ENCODE results near the gene COQ4. TPM values are rescaled to one million over a fixed set of nuclear protein-coding genes. Genes with fewer than 3 reads are reported as not detected.

The COQ4 gene
- total RNA-seq, 1 experiment from 2014 or later = 28.1 TPM

- ATAC-seq = no peak
- peak overlapping the region; percentile 77; the same call in 1 of the 2 replicates for H3K27ac ChIP-seq (ENCODE audit: low read length)
- no peaks in the 10 kb centered on the region for H3K9me2 ChIP-seq (replicated peaks; ENCODE audit: low read length)
- intact Hi-C loops (cut with micrococcal nuclease) = no loop called here
- H3F3A ChIP-seq (ENCODE audit: low read length, unreplicated experiment) = no peaks in the 10 kb centered on the region
- H3K9ac ChIP-seq (ENCODE audit: low read length) = peak overlapping the region; percentile 96
- H3K4me3 ChIP-seq (ENCODE audit: low read length) = peak overlapping the region; percentile 97
- no peaks in the 10 kb centered on the region for H3K27me3 ChIP-seq (ENCODE audit: low read length)
- no peak overlapping the region for H2AFZ ChIP-seq (ENCODE audit: low read length)
- H3K36me3 ChIP-seq (ENCODE audit: low read depth, low read length) = no peaks in the 10 kb centered on the region
- H3K4me1 ChIP-seq (ENCODE audit: insufficient read depth, low read length) = peaks cover 12% of the 10 kb centered on the region; the same call in 1 of the 2 replicates
- peaks cover 41% of the 10 kb centered on the region for H3K79me2 ChIP-seq (ENCODE audit: low read length)
- H3K4me2 ChIP-seq (ENCODE audit: low read length) = peak overlapping the region; percentile 90
- DNase-seq = peak; percentile 21
- BruUV-seq (replicated peaks) = no TSS peak
- TF ChIP-seq, protein P1, sequence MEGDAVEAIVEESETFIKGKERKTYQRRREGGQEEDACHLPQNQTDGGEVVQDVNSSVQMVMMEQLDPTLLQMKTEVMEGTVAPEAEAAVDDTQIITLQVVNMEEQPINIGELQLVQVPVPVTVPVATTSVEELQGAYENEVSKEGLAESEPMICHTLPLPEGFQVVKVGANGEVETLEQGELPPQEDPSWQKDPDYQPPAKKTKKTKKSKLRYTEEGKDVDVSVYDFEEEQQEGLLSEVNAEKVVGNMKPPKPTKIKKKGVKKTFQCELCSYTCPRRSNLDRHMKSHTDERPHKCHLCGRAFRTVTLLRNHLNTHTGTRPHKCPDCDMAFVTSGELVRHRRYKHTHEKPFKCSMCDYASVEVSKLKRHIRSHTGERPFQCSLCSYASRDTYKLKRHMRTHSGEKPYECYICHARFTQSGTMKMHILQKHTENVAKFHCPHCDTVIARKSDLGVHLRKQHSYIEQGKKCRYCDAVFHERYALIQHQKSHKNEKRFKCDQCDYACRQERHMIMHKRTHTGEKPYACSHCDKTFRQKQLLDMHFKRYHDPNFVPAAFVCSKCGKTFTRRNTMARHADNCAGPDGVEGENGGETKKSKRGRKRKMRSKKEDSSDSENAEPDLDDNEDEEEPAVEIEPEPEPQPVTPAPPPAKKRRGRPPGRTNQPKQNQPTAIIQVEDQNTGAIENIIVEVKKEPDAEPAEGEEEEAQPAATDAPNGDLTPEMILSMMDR (conservative IDR thresholded peaks at IDR 0.05; ENCODE audit: low read depth, low read length) = no peak
- TF ChIP-seq EZH2 (IDR thresholded peaks at IDR 0.05; ENCODE audit: low read length, unreplicated experiment) (no peak), EZH2phosphoT487 (IDR thresholded peaks at IDR 0.05; ENCODE audit: borderline replicate concordance, low read length) (no peak)
- POLR2A ChIA-PET (ENCODE audit: unreplicated experiment) = no interaction called here
- CTCF ChIA-PET = no interaction called here
- no peaks in the 10 kb centered on the region for H3K9me3 ChIP-seq (ENCODE audit: low read length)
- H4K20me1 ChIP-seq (ENCODE audit: low read length) = no peaks in the 10 kb centered on the region
These were observed 49.6 kb downstream of the COQ4 start for GRCh38 chr9:128372188-128372641.

DNA sequence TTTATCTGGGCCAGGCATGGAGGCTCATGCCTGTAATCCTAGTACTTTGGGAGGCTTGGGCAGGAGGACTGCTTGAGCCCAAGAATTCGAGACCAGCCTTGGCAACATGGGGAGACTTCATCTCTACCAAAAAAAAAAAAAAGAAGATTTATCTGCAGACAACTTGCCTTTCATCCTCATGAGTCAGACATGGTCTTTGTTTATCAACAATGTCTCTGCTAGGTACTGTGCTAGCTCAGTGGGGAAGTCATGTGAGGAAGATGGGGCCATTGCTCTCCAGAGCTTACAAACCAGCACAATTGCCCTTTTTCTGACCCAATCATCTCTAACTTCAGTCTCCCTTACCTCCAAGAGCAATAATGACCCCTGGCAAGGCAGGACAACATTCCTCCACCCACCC is 50.1 kb downstream of the COQ4 start:
- ChIA-PET CTCF (no interaction called here), POLR2A (ENCODE audit: unreplicated experiment) (no interaction called here)
- intact Hi-C loops (cut with micrococcal nuclease) = no loop called here
- H3K4me2 ChIP-seq (ENCODE audit: low read length) = peak overlapping the region; percentile 90
- H3K79me2 ChIP-seq (ENCODE audit: low read length) = peaks cover 41% of the 10 kb centered on the region
- no peaks in the 10 kb centered on the region for H3K9me2 ChIP-seq (replicated peaks; ENCODE audit: low read length)
- peaks cover 12% of the 10 kb centered on the region; the same call in 1 of the 2 replicates for H3K4me1 ChIP-seq (ENCODE audit: insufficient read depth, low read length)
- no peaks in the 10 kb centered on the region for H3K9me3 ChIP-seq (ENCODE audit: low read length)
- no TSS peak for BruUV-seq (replicated peaks)
- H3K9ac ChIP-seq (ENCODE audit: low read length) = no peak overlapping the region
- H3K4me3 ChIP-seq (ENCODE audit: low read length) = peak overlapping the region; percentile 97
- no peak overlapping the region; the same call in 1 of the 2 replicates for H3K27ac ChIP-seq (ENCODE audit: low read length)
- H3K27me3 ChIP-seq (ENCODE audit: low read length) = no peaks in the 10 kb centered on the region
- H3F3A ChIP-seq (ENCODE audit: low read length, unreplicated experiment) = no peaks in the 10 kb centered on the region
- no peaks in the 10 kb centered on the region for H4K20me1 ChIP-seq (ENCODE audit: low read length)
- TF ChIP-seq EZH2phosphoT487 (IDR thresholded peaks at IDR 0.05; ENCODE audit: borderline replicate concordance, low read length) (no peak), EZH2 (IDR thresholded peaks at IDR 0.05; ENCODE audit: low read length, unreplicated experiment) (no peak)
- TF ChIP-seq, protein P1 (conservative IDR thresholded peaks at IDR 0.05; ENCODE audit: low read depth, low read length) = no peak
- no peak overlapping the region for H2AFZ ChIP-seq (ENCODE audit: low read length)
- ATAC-seq (no peak), DNase-seq (peak; percentile 4)
- H3K36me3 ChIP-seq (ENCODE audit: low read depth, low read length) = no peaks in the 10 kb centered on the region

DNA sequence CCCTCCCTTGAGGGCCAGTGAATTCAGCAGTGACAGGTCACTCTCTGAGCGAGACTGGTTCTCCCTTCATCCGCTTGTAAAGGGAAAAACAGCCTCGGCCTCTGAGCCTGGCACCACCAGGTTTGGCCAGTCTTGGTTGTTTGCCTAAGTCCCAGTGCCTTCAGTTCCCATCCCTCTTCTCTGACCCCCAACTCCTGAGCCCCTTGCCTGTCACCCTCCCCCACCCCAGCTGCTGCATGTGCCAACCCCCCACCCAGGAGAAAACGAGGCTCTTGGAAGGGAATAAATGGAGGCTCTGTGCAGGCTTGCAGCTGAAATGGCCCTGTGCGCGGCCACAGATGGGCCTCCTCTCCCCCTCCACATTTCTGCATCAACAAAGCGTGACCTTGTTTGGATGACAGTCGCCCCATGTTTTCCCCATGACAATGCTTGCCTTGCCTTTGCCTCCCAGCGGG is 51.6 kb downstream of the COQ4 start:
- no peak for TF ChIP-seq EZH2 (IDR thresholded peaks at IDR 0.05; ENCODE audit: low read length, unreplicated experiment)
- TF ChIP-seq, protein P1 (conservative IDR thresholded peaks at IDR 0.05; ENCODE audit: low read depth, low read length) = no peak
- TF ChIP-seq EZH2phosphoT487 (IDR thresholded peaks at IDR 0.05; ENCODE audit: borderline replicate concordance, low read length) = no peak
- no peaks in the 10 kb centered on the region for H3K9me3 ChIP-seq (ENCODE audit: low read length)
- H3K27me3 ChIP-seq (ENCODE audit: low read length) = no peaks in the 10 kb centered on the region
- no peaks in the 10 kb centered on the region for H3K9me2 ChIP-seq (replicated peaks; ENCODE audit: low read length)
- ChIA-PET CTCF (no interaction called here), POLR2A (ENCODE audit: unreplicated experiment) (no interaction called here)
- no peak overlapping the region for H2AFZ ChIP-seq (ENCODE audit: low read length)
- H3K9ac ChIP-seq (ENCODE audit: low read length) = no peak overlapping the region
- intact Hi-C loops (cut with micrococcal nuclease) = no loop called here
- H4K20me1 ChIP-seq (ENCODE audit: low read length) = no peaks in the 10 kb centered on the region
- ATAC-seq (no peak), DNase-seq (no peak)
- H3K4me3 ChIP-seq (ENCODE audit: low read length) = no peak overlapping the region
- H3K4me2 ChIP-seq (ENCODE audit: low read length) = no peak overlapping the region
- H3K79me2 ChIP-seq (ENCODE audit: low read length) = peaks cover 41% of the 10 kb centered on the region
- no peaks in the 10 kb centered on the region; the same call in 1 of the 2 replicates for H3K36me3 ChIP-seq (ENCODE audit: low read depth, low read length)
- no TSS peak for BruUV-seq (replicated peaks)
- H3F3A ChIP-seq (ENCODE audit: low read length, unreplicated experiment) = no peaks in the 10 kb centered on the region
- H3K4me1 ChIP-seq (ENCODE audit: insufficient read depth, low read length) = peaks cover 12% of the 10 kb centered on the region; the same call in 1 of the 2 replicates
- no peak overlapping the region for H3K27ac ChIP-seq (ENCODE audit: low read length)

All from PC-3 (cell line).